H9 (cell line): ENCODE measurements around the gene TMEM240. TPM values are rescaled to one million over a fixed set of nuclear protein-coding genes. Genes with fewer than 3 reads are reported as not detected.

Source experiments
- DNase-seq: peaks from one replicate; pipeline ENCODE4 v3.0.0-alpha.2; 2017
- H2AFZ ChIP-seq: one replicate; pipeline ENCODE4 v1.6.1; 2013; ENCODE audit warnings: mild to moderate bottlenecking, low read length, control low read depth, moderate library complexity
- H2AK5ac ChIP-seq: 2 replicates; pipeline ENCODE4 v1.6.1; 2013; ENCODE audit warnings: low read length, control low read depth, mixed read lengths; ENCODE audit not compliant: insufficient read length
- H2BK120ac ChIP-seq: one replicate; pipeline ENCODE4 v1.6.1; 2013; ENCODE audit warnings: low read depth, mild to moderate bottlenecking, low read length, control low read depth, inconsistent platforms; ENCODE audit not compliant: poor library complexity, severe bottlenecking
- H2BK12ac ChIP-seq: 2 replicates; pipeline ENCODE4 v1.6.1; 2013; ENCODE audit warnings: low read length, control low read depth, mixed read lengths, low read depth; ENCODE audit not compliant: insufficient read length
- H2BK15ac ChIP-seq: 2 replicates; pipeline ENCODE4 v1.6.1; 2013; ENCODE audit warnings: low read depth, low read length, control low read depth
- H2BK20ac ChIP-seq: one replicate; pipeline ENCODE4 v1.6.1; 2013; ENCODE audit warnings: low read depth, mild to moderate bottlenecking, low read length, control low read depth, inconsistent platforms; ENCODE audit not compliant: poor library complexity, severe bottlenecking
- H2BK5ac ChIP-seq: 2 replicates; pipeline ENCODE4 v1.6.1; 2013; ENCODE audit warnings: low read length, control low read depth, mixed read lengths; ENCODE audit not compliant: insufficient read length
- H3K14ac ChIP-seq: 2 replicates; pipeline ENCODE4 v1.6.1; 2013; ENCODE audit warnings: low read length, control low read depth; ENCODE audit not compliant: insufficient read depth
- H3K18ac ChIP-seq: 2 replicates; pipeline ENCODE4 v1.6.1; 2013; ENCODE audit warnings: low read depth, mild to moderate bottlenecking, mixed read lengths, low read length, control low read depth; ENCODE audit not compliant: insufficient read length
- H3K23ac ChIP-seq: 2 replicates; pipeline ENCODE4 v1.6.1; 2013; ENCODE audit warnings: low read length, control low read depth, mixed read lengths, low read depth; ENCODE audit not compliant: insufficient read length
- H3K23me2 ChIP-seq: 2 replicates; pipeline ENCODE4 v1.6.1; 2013; ENCODE audit warnings: low read depth, mild to moderate bottlenecking, mixed read lengths, low read length, control low read depth; ENCODE audit not compliant: insufficient read length, poor library complexity, severe bottlenecking
- H3K27ac ChIP-seq: 2 replicates; pipeline ENCODE4 v1.5.1; 2013; ENCODE audit warnings: low read length, control low read depth, mixed read lengths, low read depth; ENCODE audit not compliant: insufficient read length
- H3K27me3 ChIP-seq: 2 replicates; pipeline ENCODE4 v1.6.1; 2013; ENCODE audit warnings: low read length, control low read depth, inconsistent platforms; ENCODE audit not compliant: insufficient read depth
- H3K4ac ChIP-seq: 2 replicates; pipeline ENCODE4 v1.6.1; 2013; ENCODE audit warnings: low read depth, mild to moderate bottlenecking, control low read depth, inconsistent platforms, low read length, moderate library complexity
- H3K4me1 ChIP-seq: 2 replicates; pipeline ENCODE4 v1.6.1; 2013; ENCODE audit warnings: low read length, control low read depth, inconsistent platforms; ENCODE audit not compliant: insufficient read depth
- H3K4me2 ChIP-seq: 2 replicates; pipeline ENCODE4 v1.6.1; 2013; ENCODE audit warnings: low read length, control low read depth, mixed read lengths; ENCODE audit not compliant: insufficient read length, insufficient read depth
- H3K56ac ChIP-seq: 2 replicates; pipeline ENCODE4 v1.6.1; 2013; ENCODE audit warnings: low read depth, mild to moderate bottlenecking, mixed read lengths, low read length, control low read depth; ENCODE audit not compliant: insufficient read length
- H3K79me1 ChIP-seq: 2 replicates; pipeline ENCODE4 v1.6.1; 2013; ENCODE audit warnings: low read depth, mild to moderate bottlenecking, moderate library complexity, low read length, control low read depth, inconsistent platforms; ENCODE audit not compliant: insufficient read depth, poor library complexity, severe bottlenecking
- H3K79me2 ChIP-seq: 2 replicates; pipeline ENCODE4 v1.6.1; 2013; ENCODE audit warnings: low read length, control low read depth, inconsistent platforms; ENCODE audit not compliant: insufficient read depth
- H3K9ac ChIP-seq: 2 replicates; pipeline ENCODE4 v1.6.1; 2013; ENCODE audit warnings: low read length, control low read depth, mixed read lengths; ENCODE audit not compliant: insufficient read length; ENCODE audit errors: extremely low read depth
- H3K9me3 ChIP-seq: one replicate; pipeline ENCODE4 v1.6.1; 2013; ENCODE audit warnings: low read depth, low read length, inconsistent platforms; ENCODE audit not compliant: control insufficient read depth
- H3T11ph ChIP-seq: one replicate; pipeline ENCODE4 v1.6.1; 2013; ENCODE audit warnings: mild to moderate bottlenecking, low read length, control low read depth, inconsistent platforms
- H4K20me1 ChIP-seq: one replicate; pipeline ENCODE4 v1.6.1; 2013; ENCODE audit not compliant: control insufficient read depth, insufficient read length, insufficient read depth
- H4K5ac ChIP-seq: 2 replicates; pipeline ENCODE4 v1.6.1; 2013; ENCODE audit warnings: low read depth, mild to moderate bottlenecking, mixed read lengths, low read length, control low read depth; ENCODE audit not compliant: insufficient read length
- H4K8ac ChIP-seq: replicated peaks from 2 replicates; pipeline ENCODE4 v1.6.1; 2013; ENCODE audit warnings: low read length, control low read depth, mixed read lengths, low read depth; ENCODE audit not compliant: insufficient read length
- H4K91ac ChIP-seq: 2 replicates; pipeline ENCODE4 v1.6.1; 2013; ENCODE audit warnings: low read depth, mild to moderate bottlenecking, moderate library complexity, mixed read lengths, low read length, control low read depth; ENCODE audit not compliant: insufficient read length
- H3K27ac Mint-ChIP-seq, 3 experiments: 2 replicates in 2 of 3; 3 replicates in 1 of 3; pipeline ENCODE4 v1.8.0; 2020 to 2021; ENCODE audit warnings: mixed read lengths in 3 of 3, mild to moderate bottlenecking in 1 of 3, moderate library complexity in 1 of 3
- H3K27me3 Mint-ChIP-seq: 2 replicates; pipeline ENCODE4 v1.8.0; 2021; ENCODE audit warnings: low read depth, mild to moderate bottlenecking, moderate library complexity, mixed read lengths
- H3K36me3 Mint-ChIP-seq, 3 experiments: 2 replicates in 2 of 3; 3 replicates in 1 of 3; pipeline ENCODE4 v1.8.0; 2020 to 2021; ENCODE audit warnings: low read depth in 3 of 3, mixed read lengths in 3 of 3; ENCODE audit not compliant: insufficient read depth in 1 of 3
- H3K4me1 Mint-ChIP-seq, 2 experiments: 2 replicates each; pipeline ENCODE4 v1.8.0; 2020; ENCODE audit warnings: mixed read lengths in 2 of 2
- H3K4me3 Mint-ChIP-seq, 2 experiments: 2 replicates in 1 of 2; 3 replicates in 1 of 2; pipeline ENCODE4 v1.8.0; 2020 to 2021; ENCODE audit warnings: mild to moderate bottlenecking in 2 of 2, mixed read lengths in 2 of 2, moderate library complexity in 1 of 2
- H3K9me3 Mint-ChIP-seq, 2 experiments: 2 replicates in 1 of 2; 3 replicates in 1 of 2; pipeline ENCODE4 v1.8.0; 2020; ENCODE audit warnings: mild to moderate bottlenecking in 2 of 2, mixed read lengths in 2 of 2, moderate library complexity in 1 of 2
- CTCF ChIP-seq: fragments of 200-600 bp; sonication (generic); conservative IDR thresholded peaks from 3 replicates; pipeline ENCODE4 v1.8.0; 2021; ENCODE audit warnings: antibody characterized with exemption, mild to moderate bottlenecking
- WGBS: extraction: QIAGEN DNeasy Blood & Tissue Kit; methylation state at CpG from one replicate; pipeline ENCODE4 v1.1.7; 2013; ENCODE audit warnings: missing lambda C conversion rate, low lambda C conversion rate, mixed read lengths; ENCODE audit not compliant: insufficient read length; ENCODE audit errors: extremely low coverage; 5-methylcytosine and 5-hydroxymethylcytosine counted together
- total RNA-seq: library from RNA; stranded (reverse); gene quantifications from 2 replicates; pipeline ENCODE4 v1.2.1, GENCODE V29; 2021

The TMEM240 gene
- total RNA-seq, 1 experiment from 2014 or later: 8.7 TPM

- no peak overlapping the region for H3K9ac ChIP-seq
- Mint-ChIP-seq H3K4me1 (peaks cover under 1 to 2% of the 10 kb centered on the region in 2 experiments; a peak in 2 of 4 replicates), H3K9me3 (no peaks in the 10 kb centered on the region), H3K27ac (peak overlapping the region in 1 of 3 experiments; percentile 31; a peak in 3 of 7 replicates), H3K36me3 (peaks cover 32 to 60% (median 49%) of the 10 kb centered on the region in 3 experiments), H3K27me3 (no peaks in the 10 kb centered on the region; the same call in 1 of the 2 replicates), H3K4me3 (no peak overlapping the region; a peak in 1 of 5 replicates)
- no peaks in the 10 kb centered on the region for H4K20me1 ChIP-seq
- H2BK20ac ChIP-seq: no peak overlapping the region
- no peak overlapping the region for H4K5ac ChIP-seq
- no peak overlapping the region for H3K56ac ChIP-seq
- peaks cover 6% of the 10 kb centered on the region for H3K79me1 ChIP-seq
- H2BK15ac ChIP-seq: no peak overlapping the region
- no peak overlapping the region for H3K27ac ChIP-seq
- no peak overlapping the region for H2BK5ac ChIP-seq
- H3K23ac ChIP-seq: no peak overlapping the region
- no peaks in the 10 kb centered on the region for H3K4me1 ChIP-seq
- no peak overlapping the region for H3T11ph ChIP-seq
- no CpG with 5 or more reads among the region's 15 CpGs for WGBS
- no peaks in the 10 kb centered on the region for H3K9me3 ChIP-seq
- H3K18ac ChIP-seq: no peak overlapping the region
- H3K4ac ChIP-seq: no peak overlapping the region
- H2AK5ac ChIP-seq: no peak overlapping the region
- no peak overlapping the region for H2BK12ac ChIP-seq
- no peak overlapping the region for H4K91ac ChIP-seq
- no peak for TF ChIP-seq CTCF
- H4K8ac ChIP-seq: no peak overlapping the region
- DNase-seq: no peak
- H3K27me3 ChIP-seq: no peaks in the 10 kb centered on the region
- no peaks in the 10 kb centered on the region for H3K23me2 ChIP-seq
- H2BK120ac ChIP-seq: no peak overlapping the region
- H3K4me2 ChIP-seq: no peak overlapping the region
- H2AFZ ChIP-seq: no peak overlapping the region
- no peak overlapping the region for H3K14ac ChIP-seq
- H3K79me2 ChIP-seq: peaks cover 16% of the 10 kb centered on the region; the same call in 1 of the 2 replicates
Measured at GRCh38 chr1:1561801-1562470, 21.5 kb upstream of the TMEM240 start.
